ENCODE data around the gene ATE1.

DNA sequence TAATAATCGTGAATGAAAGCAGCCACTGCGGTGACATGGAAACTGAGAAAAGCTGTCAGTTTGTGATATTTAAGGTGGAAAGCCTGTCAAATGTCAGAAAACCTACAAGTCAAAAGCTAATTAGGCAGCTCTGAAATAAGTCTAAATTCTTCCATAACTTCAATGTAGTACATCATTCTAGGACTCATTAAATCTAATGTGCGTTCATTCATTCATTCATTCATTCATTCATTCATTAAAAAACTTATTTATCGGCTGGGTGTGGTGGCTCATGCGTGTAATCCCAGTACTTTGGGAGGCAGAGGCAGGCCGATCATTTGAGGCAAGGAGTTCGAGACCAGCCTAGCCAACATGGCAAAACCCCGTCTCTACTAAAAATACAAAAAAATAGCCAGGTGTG, 79.7 kb downstream of the ATE1 start:
- TF ChIP-seq, protein P1, sequence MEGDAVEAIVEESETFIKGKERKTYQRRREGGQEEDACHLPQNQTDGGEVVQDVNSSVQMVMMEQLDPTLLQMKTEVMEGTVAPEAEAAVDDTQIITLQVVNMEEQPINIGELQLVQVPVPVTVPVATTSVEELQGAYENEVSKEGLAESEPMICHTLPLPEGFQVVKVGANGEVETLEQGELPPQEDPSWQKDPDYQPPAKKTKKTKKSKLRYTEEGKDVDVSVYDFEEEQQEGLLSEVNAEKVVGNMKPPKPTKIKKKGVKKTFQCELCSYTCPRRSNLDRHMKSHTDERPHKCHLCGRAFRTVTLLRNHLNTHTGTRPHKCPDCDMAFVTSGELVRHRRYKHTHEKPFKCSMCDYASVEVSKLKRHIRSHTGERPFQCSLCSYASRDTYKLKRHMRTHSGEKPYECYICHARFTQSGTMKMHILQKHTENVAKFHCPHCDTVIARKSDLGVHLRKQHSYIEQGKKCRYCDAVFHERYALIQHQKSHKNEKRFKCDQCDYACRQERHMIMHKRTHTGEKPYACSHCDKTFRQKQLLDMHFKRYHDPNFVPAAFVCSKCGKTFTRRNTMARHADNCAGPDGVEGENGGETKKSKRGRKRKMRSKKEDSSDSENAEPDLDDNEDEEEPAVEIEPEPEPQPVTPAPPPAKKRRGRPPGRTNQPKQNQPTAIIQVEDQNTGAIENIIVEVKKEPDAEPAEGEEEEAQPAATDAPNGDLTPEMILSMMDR (IDR thresholded peaks at IDR 0.05) = no peak
- TF ChIP-seq, protein P2, sequence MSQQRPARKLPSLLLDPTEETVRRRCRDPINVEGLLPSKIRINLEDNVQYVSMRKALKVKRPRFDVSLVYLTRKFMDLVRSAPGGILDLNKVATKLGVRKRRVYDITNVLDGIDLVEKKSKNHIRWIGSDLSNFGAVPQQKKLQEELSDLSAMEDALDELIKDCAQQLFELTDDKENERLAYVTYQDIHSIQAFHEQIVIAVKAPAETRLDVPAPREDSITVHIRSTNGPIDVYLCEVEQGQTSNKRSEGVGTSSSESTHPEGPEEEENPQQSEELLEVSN (IDR thresholded peaks at IDR 0.05; ENCODE audit: borderline replicate concordance, low read depth) = no peak
- TF ChIP-seq JUN (IDR thresholded peaks at IDR 0.05) = no peak
- no peak for TF ChIP-seq KDM1A (IDR thresholded peaks at IDR 0.05; ENCODE audit: low read depth)

Measured in A549 (cell line).